Left colon (tissue), 2 donors: Measurements from ENCODE around the gene MED13L. TPM values are rescaled to one million over a fixed set of nuclear protein-coding genes. Genes with fewer than 3 reads are reported as not detected.

Experiments used
- ATAC-seq: fragments of 200-7000 bp; cut with Tn5 transposase; one replicate; pipeline ENCODE4 v1.9.1; 2020; ENCODE audit warnings: mild to moderate bottlenecking, moderate library complexity
- DNase-seq, 2 donors: peaks; one replicate each; pipeline ENCODE4 v3.0.0-alpha.2; 2020
- intact Hi-C, 2 donors: fragments of 100-400 bp; cut with DNase I in 1 of 2; cut with micrococcal nuclease in 1 of 2; formaldehyde crosslinking; loops; one replicate each; pipeline versions ENCODE4 v1.11.2 to v1.14.0; 2022; cut with DNase I, micrococcal nuclease
- total RNA-seq, 2 donors: library from RNA; stranded (reverse); fragmentation: NEBNext Ultra II Directional; extraction: Animal tissue kit (Norgen Biotek cat#: 25700); gene quantifications; one replicate each; pipeline ENCODE4 v1.2.1, GENCODE V29; 2021
- donor health status: DM: no; HTN: no; CAD: no.
- donor health status: DM: yes; HTN: yes; CAD: no.

Gene MED13L
- total RNA-seq, 2 donors from 2014 or later, result 94.2 to 106 TPM

- no peak for DNase-seq
- ATAC-seq, result no peak
- intact Hi-C loops, result no loop called here
These were observed 183.6 kb downstream of the MED13L start for GRCh38 chr12:116093915-116094314.

- ATAC-seq (no peak), DNase-seq (no peak)
- intact Hi-C loops, result no loop called here
These were observed 184.7 kb downstream of the MED13L start for GRCh38 chr12:116092776-116093175.

- no peak for ATAC-seq
- intact Hi-C loops, result no loop called here
- DNase-seq, result no peak
These were observed 185.3 kb downstream of the MED13L start for GRCh38 chr12:116092162-116092561.

- DNase-seq (no peak), ATAC-seq (no peak)
- intact Hi-C loops, result no loop called here
These were observed 185.9 kb downstream of the MED13L start for GRCh38 chr12:116091579-116091978.

GRCh38 chr12:116090516-116090915 lies 187.0 kb downstream of the MED13L start:
- no peak for DNase-seq
- intact Hi-C loops, result no loop called here
- ATAC-seq, result no peak

- DNase-seq, result no peak
- intact Hi-C loops, result no loop called here
These were observed 188.4 kb downstream of the MED13L start for GRCh38 chr12:116089080-116089479.

GRCh38 chr12:116087962-116088361 lies 189.5 kb downstream of the MED13L start:
- no peak for DNase-seq
- ATAC-seq, result no peak
- intact Hi-C loops, result no loop called here

More at GRCh38 chr12:116089080-116089479, 188.4 kb downstream of the MED13L start:
- ATAC-seq, result no peak

GRCh38 chr12:116087399-116087798 lies 190.1 kb downstream of the MED13L start:
- intact Hi-C loops, result no loop called here
- ATAC-seq (no peak), DNase-seq (no peak)

GRCh38 chr12:116080415-116080814 lies 197.1 kb downstream of the MED13L start:
- no peak for ATAC-seq
- DNase-seq, result no peak

GRCh38 chr12:116078396-116078795 lies 199.1 kb downstream of the MED13L start:
- intact Hi-C loops, result no loop called here
- no peak for ATAC-seq

More at GRCh38 chr12:116080415-116080814, 197.1 kb downstream of the MED13L start:
- intact Hi-C loops, result no loop called here

GRCh38 chr12:116077431-116077830 lies 200.1 kb downstream of the MED13L start:
- no peak for DNase-seq
- ATAC-seq, result no peak
- intact Hi-C loops, result no loop called here

More at GRCh38 chr12:116078396-116078795, 199.1 kb downstream of the MED13L start:
- no peak for DNase-seq

GRCh38 chr12:116076399-116076798 lies 201.1 kb downstream of the MED13L start:
- DNase-seq, result no peak
- intact Hi-C loops, result no loop called here
- no peak for ATAC-seq

GRCh38 chr12:116074686-116075085 lies 202.8 kb downstream of the MED13L start:
- DNase-seq (no peak), ATAC-seq (no peak)
- intact Hi-C loops, result no loop called here

- ATAC-seq, result no peak
- intact Hi-C loops, result no loop called here
- no peak for DNase-seq
These were observed 205.8 kb downstream of the MED13L start for GRCh38 chr12:116071555-116072230.

GRCh38 chr12:116070444-116070843 lies 207.0 kb downstream of the MED13L start:
- DNase-seq, result no peak
- ATAC-seq, result no peak
- intact Hi-C loops, result no loop called here

- DNase-seq, result no peak
- intact Hi-C loops, result loop anchor here in 1 of 2 donors (10.0 kb wide), 1 partner anchor 45 kb away; no protein-coding TSS in a partner anchor
These were observed 207.6 kb downstream of the MED13L start for GRCh38 chr12:116069943-116070342.

GRCh38 chr12:116068853-116069252 lies 208.6 kb downstream of the MED13L start:
- no peak for ATAC-seq
- DNase-seq, result no peak

More at GRCh38 chr12:116069943-116070342, 207.6 kb downstream of the MED13L start:
- ATAC-seq, result no peak

GRCh38 chr12:116068371-116068770 lies 209.1 kb downstream of the MED13L start:
- ATAC-seq (no peak), DNase-seq (no peak)
- intact Hi-C loops, result loop anchor here in 1 of 2 donors (10.0 kb wide), 1 partner anchor 46 kb away; no protein-coding TSS in a partner anchor

More at GRCh38 chr12:116068853-116069252, 208.6 kb downstream of the MED13L start:
- intact Hi-C loops, result loop anchor here in 1 of 2 donors (10.0 kb wide), 1 partner anchor 46 kb away; no protein-coding TSS in a partner anchor

- no peak for ATAC-seq
- DNase-seq, result no peak
- intact Hi-C loops, result loop anchor here in 1 of 2 donors (10.0 kb wide), 1 partner anchor 47 kb away; no protein-coding TSS in a partner anchor
These were observed 209.6 kb downstream of the MED13L start for GRCh38 chr12:116067892-116068291.
